SK-N-SH treated with all-trans-retinoic acid at 6 μM for 48 hours (cell line): ENCODE data around the gene MPLKIP.

Experiments
- ATAC-seq: fragments of 200-7000 bp; cut with Tn5 transposase; 3 replicates; pipeline ENCODE4 v1.9.1; 2020; ENCODE audit warnings: mild to moderate bottlenecking, moderate library complexity
- ARNTL ChIP-seq: fragments of 450-650 bp; formaldehyde crosslinking; IDR thresholded peaks from 2 replicates; pipeline ENCODE4 v1.5.0; 2020; ENCODE audit warnings: low read depth, mild to moderate bottlenecking, moderate library complexity, borderline replicate concordance
- BACH2 ChIP-seq: fragments of 250-450 bp; sonication (Bioruptor Pico); IDR thresholded peaks from 2 replicates; pipeline ENCODE4 v1.9.0; 2021; ENCODE audit warnings: mild to moderate bottlenecking, borderline replicate concordance
- CSDC2 ChIP-seq: fragments of 250-450 bp; sonication (Bioruptor Pico); IDR thresholded peaks from 2 replicates; pipeline ENCODE4 v1.5.0; 2020; ENCODE audit warnings: mild to moderate bottlenecking, moderate library complexity
- ESRRG ChIP-seq: fragments of 250-450 bp; sonication (Bioruptor Pico); IDR thresholded peaks from 2 replicates; pipeline ENCODE4 v1.6.1; 2021; ENCODE audit warnings: mild to moderate bottlenecking
- GLIS3 ChIP-seq: fragments of 250-450 bp; sonication (Bioruptor Pico); IDR thresholded peaks from 2 replicates; pipeline ENCODE4 v1.5.0; 2020; ENCODE audit warnings: mild to moderate bottlenecking, moderate library complexity
- ISL1 ChIP-seq: fragments of 250-450 bp; sonication (Bioruptor Pico); IDR thresholded peaks from 2 replicates; pipeline ENCODE4 v2.1.2; 2022; ENCODE audit warnings: mild to moderate bottlenecking, moderate library complexity
- OSR1 ChIP-seq: fragments of 250-450 bp; sonication (Bioruptor Pico); IDR thresholded peaks from 2 replicates; pipeline ENCODE4 v1.8.0; 2022; ENCODE audit warnings: moderate library complexity, mild to moderate bottlenecking, inconsistent platforms
- PPARA ChIP-seq: fragments of 250-450 bp; sonication (Bioruptor Pico); IDR thresholded peaks from 2 replicates; pipeline ENCODE4 v1.5.0; 2020; ENCODE audit warnings: mild to moderate bottlenecking, borderline replicate concordance
- RARB ChIP-seq: fragments of 250-450 bp; sonication (Bioruptor Pico); IDR thresholded peaks from 2 replicates; pipeline ENCODE4 v1.8.0; 2021; ENCODE audit warnings: mild to moderate bottlenecking, moderate library complexity
- SNAI2 ChIP-seq: fragments of 250-450 bp; sonication (Bioruptor Pico); IDR thresholded peaks from 2 replicates; pipeline ENCODE4 v1.5.0; 2020; ENCODE audit warnings: mild to moderate bottlenecking, moderate library complexity
- TCF4 ChIP-seq: fragments of 250-450 bp; sonication (Bioruptor Pico); IDR thresholded peaks from 2 replicates; pipeline ENCODE4 v1.8.0; 2021; ENCODE audit warnings: mild to moderate bottlenecking, moderate library complexity, borderline replicate concordance
- TOX ChIP-seq: fragments of 250-450 bp; sonication (Bioruptor Pico); IDR thresholded peaks from 2 replicates; pipeline ENCODE4 v1.8.0; 2021; ENCODE audit warnings: mild to moderate bottlenecking, moderate library complexity, borderline replicate concordance
- ZC3H10 ChIP-seq: fragments of 250-450 bp; sonication (Bioruptor Pico); IDR thresholded peaks from 2 replicates; pipeline ENCODE4 v1.5.1; 2021; ENCODE audit warnings: mild to moderate bottlenecking, moderate library complexity
- ZFP3 ChIP-seq: fragments of 250-450 bp; sonication (Bioruptor Pico); IDR thresholded peaks from 2 replicates; pipeline ENCODE4 v1.5.0; 2020; ENCODE audit warnings: mild to moderate bottlenecking, moderate library complexity
- ZFP30 ChIP-seq: fragments of 450-650 bp; formaldehyde crosslinking; IDR thresholded peaks from 2 replicates; pipeline ENCODE4 v1.5.0; 2022; ENCODE audit warnings: mild to moderate bottlenecking, moderate library complexity
- ZNF565 ChIP-seq: fragments of 450-650 bp; formaldehyde crosslinking; conservative IDR thresholded peaks from 2 replicates; pipeline ENCODE4 v1.5.0; 2020; ENCODE audit warnings: low read depth, mild to moderate bottlenecking, moderate library complexity
- ZNF70 ChIP-seq: fragments of 450-650 bp; formaldehyde crosslinking; IDR thresholded peaks from 2 replicates; pipeline ENCODE4 v1.5.0; 2020; ENCODE audit warnings: mild to moderate bottlenecking, moderate library complexity
- ZNF8 ChIP-seq: fragments of 450-650 bp; formaldehyde crosslinking; IDR thresholded peaks from 2 replicates; pipeline ENCODE4 v1.5.0; 2020; ENCODE audit warnings: mild to moderate bottlenecking, moderate library complexity
- TF ChIP-seq, protein P1 (sequence below): fragments of 250-450 bp; sonication (Bioruptor Pico); IDR thresholded peaks from 2 replicates; pipeline ENCODE4 v1.8.0; 2020; ENCODE audit warnings: mild to moderate bottlenecking, moderate library complexity, borderline replicate concordance
- TF ChIP-seq, protein P2 (sequence below): fragments of 250-450 bp; sonication (Bioruptor Pico); IDR thresholded peaks from 2 replicates; pipeline ENCODE4 v1.5.0; 2020; ENCODE audit warnings: mild to moderate bottlenecking, moderate library complexity
- TF ChIP-seq, protein P3 (sequence below): fragments of 250-450 bp; sonication (Bioruptor Pico); IDR thresholded peaks from 2 replicates; pipeline ENCODE4 v1.5.1; 2021; ENCODE audit warnings: mild to moderate bottlenecking, moderate library complexity
- TF ChIP-seq, protein P4 (sequence below): fragments of 250-450 bp; sonication (Bioruptor Pico); IDR thresholded peaks from 2 replicates; pipeline ENCODE4 v1.5.1; 2020; ENCODE audit warnings: low read depth, mild to moderate bottlenecking, moderate library complexity
- TF ChIP-seq, protein P5 (sequence below): fragments of 250-450 bp; sonication (Bioruptor Pico); IDR thresholded peaks from 2 replicates; pipeline ENCODE4 v1.8.0; 2021; ENCODE audit warnings: low read depth, mild to moderate bottlenecking, moderate library complexity, borderline replicate concordance

MPLKIP gene

DNA sequence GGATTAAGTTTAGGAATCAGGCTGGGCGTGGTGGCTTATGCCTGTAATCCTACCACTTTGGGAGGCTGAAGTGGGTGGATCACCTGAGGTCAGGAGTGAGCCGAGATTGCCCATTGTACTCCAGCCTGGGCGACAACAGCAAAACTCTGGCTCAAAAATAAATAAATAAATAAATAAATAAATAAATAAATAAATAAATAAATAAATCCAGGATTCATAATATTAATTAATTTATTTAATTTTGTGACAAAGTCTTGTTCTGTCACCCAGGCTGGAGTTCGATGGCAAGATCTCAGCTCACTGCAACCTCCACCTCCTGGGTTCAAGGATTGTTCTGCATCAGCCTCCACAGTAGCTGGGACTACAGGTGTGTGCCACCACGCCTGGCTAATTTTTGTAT is 4.6 kb upstream of the MPLKIP start:
- TF ChIP-seq ZFP30 (CRISPR knock-in tag) (no peak), ZFP3 (no peak), TCF4 (CRISPR knock-in tag) (no peak), ZNF8 (CRISPR knock-in tag) (no peak), ZNF565 (CRISPR knock-in tag) (no peak), BACH2 (CRISPR knock-in tag) (no peak), ARNTL (CRISPR knock-in tag) (no peak), ISL1 (CRISPR knock-in tag) (no peak), ZNF70 (CRISPR knock-in tag) (no peak), OSR1 (CRISPR knock-in tag) (no peak), RARB (CRISPR knock-in tag) (no peak)
- TF ChIP-seq, protein P1, sequence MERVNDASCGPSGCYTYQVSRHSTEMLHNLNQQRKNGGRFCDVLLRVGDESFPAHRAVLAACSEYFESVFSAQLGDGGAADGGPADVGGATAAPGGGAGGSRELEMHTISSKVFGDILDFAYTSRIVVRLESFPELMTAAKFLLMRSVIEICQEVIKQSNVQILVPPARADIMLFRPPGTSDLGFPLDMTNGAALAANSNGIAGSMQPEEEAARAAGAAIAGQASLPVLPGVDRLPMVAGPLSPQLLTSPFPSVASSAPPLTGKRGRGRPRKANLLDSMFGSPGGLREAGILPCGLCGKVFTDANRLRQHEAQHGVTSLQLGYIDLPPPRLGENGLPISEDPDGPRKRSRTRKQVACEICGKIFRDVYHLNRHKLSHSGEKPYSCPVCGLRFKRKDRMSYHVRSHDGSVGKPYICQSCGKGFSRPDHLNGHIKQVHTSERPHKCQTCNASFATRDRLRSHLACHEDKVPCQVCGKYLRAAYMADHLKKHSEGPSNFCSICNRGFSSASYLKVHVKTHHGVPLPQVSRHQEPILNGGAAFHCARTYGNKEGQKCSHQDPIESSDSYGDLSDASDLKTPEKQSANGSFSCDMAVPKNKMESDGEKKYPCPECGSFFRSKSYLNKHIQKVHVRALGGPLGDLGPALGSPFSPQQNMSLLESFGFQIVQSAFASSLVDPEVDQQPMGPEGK (CRISPR knock-in tag) = no peak
- TF ChIP-seq, protein P2, sequence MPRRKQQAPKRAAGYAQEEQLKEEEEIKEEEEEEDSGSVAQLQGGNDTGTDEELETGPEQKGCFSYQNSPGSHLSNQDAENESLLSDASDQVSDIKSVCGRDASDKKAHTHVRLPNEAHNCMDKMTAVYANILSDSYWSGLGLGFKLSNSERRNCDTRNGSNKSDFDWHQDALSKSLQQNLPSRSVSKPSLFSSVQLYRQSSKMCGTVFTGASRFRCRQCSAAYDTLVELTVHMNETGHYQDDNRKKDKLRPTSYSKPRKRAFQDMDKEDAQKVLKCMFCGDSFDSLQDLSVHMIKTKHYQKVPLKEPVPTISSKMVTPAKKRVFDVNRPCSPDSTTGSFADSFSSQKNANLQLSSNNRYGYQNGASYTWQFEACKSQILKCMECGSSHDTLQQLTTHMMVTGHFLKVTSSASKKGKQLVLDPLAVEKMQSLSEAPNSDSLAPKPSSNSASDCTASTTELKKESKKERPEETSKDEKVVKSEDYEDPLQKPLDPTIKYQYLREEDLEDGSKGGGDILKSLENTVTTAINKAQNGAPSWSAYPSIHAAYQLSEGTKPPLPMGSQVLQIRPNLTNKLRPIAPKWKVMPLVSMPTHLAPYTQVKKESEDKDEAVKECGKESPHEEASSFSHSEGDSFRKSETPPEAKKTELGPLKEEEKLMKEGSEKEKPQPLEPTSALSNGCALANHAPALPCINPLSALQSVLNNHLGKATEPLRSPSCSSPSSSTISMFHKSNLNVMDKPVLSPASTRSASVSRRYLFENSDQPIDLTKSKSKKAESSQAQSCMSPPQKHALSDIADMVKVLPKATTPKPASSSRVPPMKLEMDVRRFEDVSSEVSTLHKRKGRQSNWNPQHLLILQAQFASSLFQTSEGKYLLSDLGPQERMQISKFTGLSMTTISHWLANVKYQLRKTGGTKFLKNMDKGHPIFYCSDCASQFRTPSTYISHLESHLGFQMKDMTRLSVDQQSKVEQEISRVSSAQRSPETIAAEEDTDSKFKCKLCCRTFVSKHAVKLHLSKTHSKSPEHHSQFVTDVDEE (CRISPR knock-in tag) = no peak
- TF ChIP-seq, protein P3, sequence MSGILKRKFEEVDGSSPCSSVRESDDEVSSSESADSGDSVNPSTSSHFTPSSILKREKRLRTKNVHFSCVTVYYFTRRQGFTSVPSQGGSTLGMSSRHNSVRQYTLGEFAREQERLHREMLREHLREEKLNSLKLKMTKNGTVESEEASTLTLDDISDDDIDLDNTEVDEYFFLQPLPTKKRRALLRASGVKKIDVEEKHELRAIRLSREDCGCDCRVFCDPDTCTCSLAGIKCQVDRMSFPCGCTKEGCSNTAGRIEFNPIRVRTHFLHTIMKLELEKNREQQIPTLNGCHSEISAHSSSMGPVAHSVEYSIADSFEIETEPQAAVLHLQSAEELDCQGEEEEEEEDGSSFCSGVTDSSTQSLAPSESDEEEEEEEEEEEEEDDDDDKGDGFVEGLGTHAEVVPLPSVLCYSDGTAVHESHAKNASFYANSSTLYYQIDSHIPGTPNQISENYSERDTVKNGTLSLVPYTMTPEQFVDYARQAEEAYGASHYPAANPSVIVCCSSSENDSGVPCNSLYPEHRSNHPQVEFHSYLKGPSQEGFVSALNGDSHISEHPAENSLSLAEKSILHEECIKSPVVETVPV (CRISPR knock-in tag) = no peak
- TF ChIP-seq, protein P4, sequence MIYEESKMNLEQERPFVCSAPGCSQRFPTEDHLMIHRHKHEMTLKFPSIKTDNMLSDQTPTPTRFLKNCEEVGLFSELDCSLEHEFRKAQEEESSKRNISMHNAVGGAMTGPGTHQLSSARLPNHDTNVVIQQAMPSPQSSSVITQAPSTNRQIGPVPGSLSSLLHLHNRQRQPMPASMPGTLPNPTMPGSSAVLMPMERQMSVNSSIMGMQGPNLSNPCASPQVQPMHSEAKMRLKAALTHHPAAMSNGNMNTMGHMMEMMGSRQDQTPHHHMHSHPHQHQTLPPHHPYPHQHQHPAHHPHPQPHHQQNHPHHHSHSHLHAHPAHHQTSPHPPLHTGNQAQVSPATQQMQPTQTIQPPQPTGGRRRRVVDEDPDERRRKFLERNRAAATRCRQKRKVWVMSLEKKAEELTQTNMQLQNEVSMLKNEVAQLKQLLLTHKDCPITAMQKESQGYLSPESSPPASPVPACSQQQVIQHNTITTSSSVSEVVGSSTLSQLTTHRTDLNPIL (CRISPR knock-in tag) = no peak
- TF ChIP-seq, all 23 proteins: peak for 0

DNA sequence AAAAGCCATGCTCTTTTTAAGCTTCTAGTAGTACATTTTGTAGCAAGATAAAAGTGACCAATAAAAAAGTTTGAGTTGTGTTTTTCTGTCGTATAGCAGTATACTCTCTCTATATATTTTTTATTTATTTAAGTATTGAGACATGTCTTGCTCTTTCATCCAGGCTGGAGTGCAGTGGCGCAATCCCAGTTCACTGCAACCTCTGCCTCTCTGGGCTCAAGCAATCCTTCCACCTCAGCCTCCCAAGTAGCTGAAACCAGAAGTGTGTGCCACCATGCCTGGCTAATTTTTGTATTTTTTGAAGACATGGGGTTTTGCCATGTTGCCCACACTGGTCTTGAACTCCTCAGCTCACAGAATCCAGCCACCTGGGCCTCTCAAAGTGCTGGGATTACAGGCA is 3.1 kb upstream of the MPLKIP start:
- TF ChIP-seq TCF4 (CRISPR knock-in tag) (no peak), ZNF8 (CRISPR knock-in tag) (no peak), GLIS3 (CRISPR knock-in tag) (no peak), TOX (CRISPR knock-in tag) (no peak), SNAI2 (CRISPR knock-in tag) (no peak), OSR1 (CRISPR knock-in tag) (no peak), PPARA (CRISPR knock-in tag) (no peak), CSDC2 (CRISPR knock-in tag) (no peak), ESRRG (CRISPR knock-in tag) (no peak), ZFP30 (CRISPR knock-in tag) (no peak)
- no peak for ATAC-seq

More for the DNA sequence above, 4.6 kb upstream of the MPLKIP start:
- ATAC-seq = no peak

DNA sequence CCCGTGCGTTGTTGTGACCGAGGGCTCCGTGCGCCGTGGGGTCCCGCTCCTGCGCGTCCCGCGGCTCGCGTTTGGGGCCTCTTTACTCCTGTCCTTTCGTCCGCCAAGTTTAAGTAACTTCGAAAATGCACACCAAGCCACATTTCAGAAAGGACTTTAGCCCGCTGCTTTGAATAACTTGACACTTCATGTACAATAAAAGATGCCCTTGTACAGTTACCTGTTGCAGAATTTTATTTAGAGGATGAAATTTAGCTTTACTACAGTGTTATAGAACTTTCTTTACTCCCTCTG is 842 bp upstream of the MPLKIP start:
- no peak for ATAC-seq
- TF ChIP-seq, protein P5, sequence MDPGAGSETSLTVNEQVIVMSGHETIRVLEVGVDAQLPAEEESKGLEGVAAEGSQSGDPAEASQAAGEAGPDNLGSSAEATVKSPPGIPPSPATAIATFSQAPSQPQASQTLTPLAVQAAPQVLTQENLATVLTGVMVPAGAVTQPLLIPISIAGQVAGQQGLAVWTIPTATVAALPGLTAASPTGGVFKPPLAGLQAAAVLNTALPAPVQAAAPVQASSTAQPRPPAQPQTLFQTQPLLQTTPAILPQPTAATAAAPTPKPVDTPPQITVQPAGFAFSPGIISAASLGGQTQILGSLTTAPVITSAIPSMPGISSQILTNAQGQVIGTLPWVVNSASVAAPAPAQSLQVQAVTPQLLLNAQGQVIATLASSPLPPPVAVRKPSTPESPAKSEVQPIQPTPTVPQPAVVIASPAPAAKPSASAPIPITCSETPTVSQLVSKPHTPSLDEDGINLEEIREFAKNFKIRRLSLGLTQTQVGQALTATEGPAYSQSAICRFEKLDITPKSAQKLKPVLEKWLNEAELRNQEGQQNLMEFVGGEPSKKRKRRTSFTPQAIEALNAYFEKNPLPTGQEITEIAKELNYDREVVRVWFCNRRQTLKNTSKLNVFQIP = no peak
- no peak for TF ChIP-seq RARB (CRISPR knock-in tag)
- TF ChIP-seq ZFP3 = no peak
- TF ChIP-seq ZC3H10 = no peak
- TF ChIP-seq ZNF565 (CRISPR knock-in tag) = no peak
- TF ChIP-seq ZNF8 (CRISPR knock-in tag) = no peak
- TF ChIP-seq ZFP30 (CRISPR knock-in tag) = no peak
- TF ChIP-seq ZNF70 (CRISPR knock-in tag) = no peak
- TF ChIP-seq SNAI2 (CRISPR knock-in tag) = no peak
- TF ChIP-seq, protein P2 (CRISPR knock-in tag) = no peak
- TF ChIP-seq, protein P1 (CRISPR knock-in tag) = no peak
- TF ChIP-seq PPARA (CRISPR knock-in tag) = no peak
- TF ChIP-seq ARNTL (CRISPR knock-in tag) = no peak
- TF ChIP-seq TCF4 (CRISPR knock-in tag) = no peak
- no peak for TF ChIP-seq OSR1 (CRISPR knock-in tag)
- no peak for TF ChIP-seq ISL1 (CRISPR knock-in tag)
- no peak for TF ChIP-seq BACH2 (CRISPR knock-in tag)
- no peak for TF ChIP-seq GLIS3 (CRISPR knock-in tag)
- no peak for TF ChIP-seq CSDC2 (CRISPR knock-in tag)
